Glomerular visceral epithelial cell (primary cell): ENCODE measurements around the gene CADPS.

ENCODE experiments used
- DNase-seq: peaks from one replicate; pipeline ENCODE4 v3.0.0-alpha.2; 2016; ENCODE audit errors: extremely low spot score

Gene CADPS

DNA sequence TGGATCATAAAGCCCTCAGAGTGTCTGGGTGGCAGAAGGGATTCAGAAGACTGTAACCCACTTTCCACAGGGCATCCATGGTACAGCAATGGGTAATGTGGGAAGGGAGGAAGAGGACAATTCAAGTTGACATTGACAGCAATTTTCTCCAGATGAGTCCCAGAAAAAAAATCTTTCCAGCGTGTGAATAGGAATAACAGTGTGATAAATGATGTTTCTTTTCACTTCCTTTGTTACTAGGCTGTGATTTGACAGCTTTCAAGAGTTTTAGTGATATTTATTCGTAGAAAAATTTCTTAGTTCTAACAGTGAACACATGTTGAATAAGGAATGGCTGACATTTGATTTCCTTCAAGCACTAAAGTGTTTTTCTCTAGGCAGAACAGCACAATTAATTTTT lies 186.4 kb downstream of the CADPS start:
- DNase-seq, result no peak

DNA sequence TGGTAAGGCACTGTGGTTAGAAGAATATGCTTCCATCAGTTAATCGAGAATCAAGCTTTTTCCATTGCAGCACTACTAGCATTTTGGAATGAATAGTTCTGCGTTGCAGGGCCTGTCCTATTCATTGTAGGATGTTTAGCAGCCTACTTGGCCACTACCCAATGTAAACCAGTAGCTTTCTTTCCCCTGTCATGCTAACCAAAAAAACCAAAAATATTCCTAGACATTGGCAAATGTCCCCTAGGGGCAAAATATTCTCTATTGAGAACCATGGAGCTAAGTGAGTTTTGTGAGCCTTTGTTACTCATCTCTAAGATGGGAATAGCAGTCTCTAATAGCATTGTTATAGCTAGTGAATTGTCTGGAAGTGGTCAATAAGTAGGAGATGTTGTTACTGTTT lies 187.2 kb downstream of the CADPS start:
- no peak for DNase-seq

DNA sequence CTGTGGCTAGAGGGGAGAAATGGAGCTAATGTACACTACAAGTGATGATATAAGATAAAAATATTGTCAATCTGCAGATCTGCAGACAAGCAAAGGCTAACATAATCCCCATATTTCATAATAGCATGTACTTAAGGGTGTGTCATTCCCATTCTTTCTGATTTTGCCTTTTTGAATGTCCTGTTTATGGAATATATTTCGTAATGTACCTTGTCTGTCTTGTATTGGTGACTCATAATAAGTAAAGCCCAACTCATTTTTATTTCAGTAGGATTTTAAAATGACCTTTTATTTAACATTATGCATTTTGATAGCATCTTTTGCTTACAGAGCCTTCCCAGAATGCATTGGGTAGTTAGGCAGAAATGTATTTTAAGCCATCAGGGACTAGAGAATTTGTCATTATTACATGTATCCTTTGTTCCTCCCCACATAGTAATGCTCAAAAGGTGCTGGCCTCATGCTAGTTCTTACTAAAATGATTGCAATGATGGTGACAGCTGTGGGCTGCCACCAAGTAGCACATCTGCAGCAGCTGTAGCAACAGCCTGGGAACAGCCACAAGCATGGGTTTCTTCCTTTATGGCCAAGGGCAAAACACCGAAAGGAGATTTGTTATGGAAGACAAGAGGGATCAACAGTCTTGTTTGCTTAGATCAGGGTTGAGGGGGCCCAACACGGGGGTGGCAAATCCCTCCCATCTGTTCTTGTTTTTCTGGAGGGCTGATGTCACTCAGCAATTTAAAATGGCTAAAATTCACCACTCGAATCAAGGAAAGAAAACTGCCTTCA lies 188.5 kb downstream of the CADPS start:
- DNase-seq, result no peak

DNA sequence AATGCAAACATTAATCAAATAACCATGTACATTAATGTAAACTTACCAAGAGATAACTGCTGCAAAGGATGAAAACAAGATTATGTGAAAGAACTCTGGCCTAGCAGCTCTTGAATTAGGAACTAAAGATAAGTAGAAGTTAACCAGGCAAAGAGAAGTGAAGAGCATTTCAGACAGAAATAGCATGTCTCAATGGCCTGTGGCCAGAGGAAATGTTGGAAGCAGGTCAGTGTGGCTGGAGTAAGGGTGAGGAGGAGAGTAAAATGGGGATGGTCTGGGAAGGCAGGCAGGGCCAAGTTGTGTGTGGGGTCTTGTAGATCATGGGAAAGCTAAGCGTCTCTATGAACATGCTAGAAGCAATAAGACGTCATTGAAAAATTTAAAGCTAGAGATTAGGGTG lies 192.4 kb downstream of the CADPS start:
- DNase-seq, result no peak

DNA sequence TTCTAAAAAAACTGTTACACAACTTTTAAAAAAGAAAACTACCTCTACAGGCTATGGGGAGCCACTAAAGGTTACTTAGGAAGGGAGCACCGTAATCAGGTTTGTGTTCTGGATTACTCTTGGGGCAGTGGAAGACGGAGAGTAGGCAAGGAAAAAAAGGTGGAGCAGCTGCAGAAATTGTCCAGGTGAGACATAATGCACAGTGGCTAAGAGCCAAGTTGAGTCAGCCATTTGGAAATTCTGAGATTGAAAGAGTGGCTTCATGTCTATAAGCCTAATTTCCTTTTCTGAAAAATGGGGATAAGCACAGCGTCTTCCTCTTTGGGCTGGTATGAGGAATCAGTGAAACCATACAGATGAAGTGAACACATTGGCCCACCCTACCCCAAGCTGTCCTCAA lies 195.2 kb downstream of the CADPS start:
- DNase-seq, result no peak

DNA sequence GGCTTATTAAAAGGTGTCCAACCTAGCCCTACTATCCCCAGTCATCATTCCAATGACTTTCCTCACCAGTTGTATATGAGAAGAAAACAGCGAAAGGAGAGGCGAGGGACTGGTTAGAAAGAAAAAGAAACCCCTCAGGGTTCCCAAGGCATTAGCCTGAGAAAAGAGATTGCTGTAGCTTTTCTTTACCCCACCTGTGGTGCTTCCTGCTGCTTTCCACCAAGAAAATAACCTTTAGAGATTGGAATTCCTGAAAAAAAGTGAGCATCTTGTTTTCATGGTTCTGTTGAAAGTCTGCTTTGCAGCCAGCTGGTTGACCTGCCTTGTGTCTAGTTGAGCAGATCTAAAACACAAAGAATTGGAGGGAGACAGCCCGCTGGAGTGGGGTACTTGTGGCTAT lies 196.4 kb downstream of the CADPS start:
- no peak for DNase-seq

DNA sequence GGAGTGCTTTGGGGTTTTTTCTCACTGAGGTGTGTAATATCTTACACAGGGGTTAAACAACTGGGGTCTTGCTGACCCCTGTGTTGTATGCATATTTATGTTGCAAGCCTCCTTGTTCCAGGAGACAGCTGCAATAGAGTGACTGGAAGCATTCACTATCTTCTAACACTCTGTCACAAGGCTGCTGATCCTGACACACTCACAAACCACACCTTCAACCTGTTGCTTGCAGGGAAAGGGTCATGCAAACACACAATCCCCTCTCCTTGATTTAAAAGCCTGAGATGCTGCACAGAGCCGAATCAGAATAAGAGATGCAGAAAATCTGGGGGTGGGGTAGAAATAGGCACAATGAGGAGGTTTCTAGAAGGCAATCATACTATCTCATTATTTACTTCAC lies 197.3 kb downstream of the CADPS start:
- no peak for DNase-seq

DNA sequence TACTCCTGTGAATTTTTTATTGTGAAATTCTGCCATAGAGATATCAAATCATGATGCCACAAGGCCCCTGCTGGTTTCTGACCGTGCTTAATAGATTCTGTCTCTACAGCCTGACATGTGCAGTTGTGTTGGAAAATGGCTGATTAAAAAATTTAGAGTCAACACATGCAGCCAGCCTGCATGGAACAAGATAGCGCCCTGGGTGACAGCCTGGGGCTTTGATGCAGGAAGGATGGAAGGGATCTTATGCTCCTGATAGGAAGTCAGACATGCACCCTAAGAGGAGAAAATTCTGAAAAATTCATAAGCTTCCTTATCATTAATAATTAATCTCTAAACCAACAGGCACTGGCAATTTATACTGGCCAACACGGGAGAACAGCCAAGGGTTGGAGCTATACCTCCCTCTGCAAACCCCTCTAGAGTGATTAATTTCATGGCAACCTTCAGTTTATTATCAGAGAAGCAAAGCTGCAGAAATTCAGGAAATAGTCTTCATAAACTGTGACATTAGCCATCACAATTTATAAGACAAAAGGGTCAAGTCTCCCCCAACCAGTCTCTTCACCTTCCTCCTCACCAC lies 198.4 kb downstream of the CADPS start:
- no peak for DNase-seq

DNA sequence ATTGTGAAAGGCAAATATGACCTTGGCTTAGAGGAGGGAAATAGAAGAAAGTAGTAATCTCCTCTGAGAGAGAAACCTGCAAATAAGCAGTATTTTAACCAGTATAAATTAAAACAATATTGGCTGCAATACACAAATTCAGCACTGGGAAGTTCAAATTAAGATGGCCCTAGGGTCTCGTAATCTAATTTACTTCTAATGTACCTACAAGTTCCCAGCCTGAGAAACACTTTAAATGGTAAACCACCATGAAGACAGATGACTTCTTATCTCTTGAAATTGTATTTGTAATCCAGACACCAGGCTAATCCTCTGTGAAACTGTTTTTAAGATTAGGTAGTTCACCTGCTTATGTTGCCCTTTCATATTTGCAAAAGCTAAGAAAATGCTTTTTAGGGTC lies 199.7 kb downstream of the CADPS start:
- DNase-seq, result no peak

DNA sequence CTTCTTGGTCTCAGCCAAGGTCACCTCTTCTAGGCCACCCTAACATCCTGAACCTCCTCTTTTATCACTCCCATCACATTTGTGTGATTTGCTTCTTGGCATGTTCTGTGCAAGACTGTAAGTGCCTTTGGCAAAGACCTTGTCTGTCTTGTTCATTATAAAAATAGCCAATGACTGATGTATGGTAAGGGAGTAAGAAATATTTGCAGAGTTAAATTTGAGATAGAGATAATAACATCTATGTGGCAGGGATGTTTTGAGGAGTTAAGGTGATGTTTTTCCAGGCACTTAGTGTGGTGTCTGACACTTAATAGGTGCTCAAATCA lies 202.3 kb downstream of the CADPS start:
- DNase-seq, result no peak

DNA sequence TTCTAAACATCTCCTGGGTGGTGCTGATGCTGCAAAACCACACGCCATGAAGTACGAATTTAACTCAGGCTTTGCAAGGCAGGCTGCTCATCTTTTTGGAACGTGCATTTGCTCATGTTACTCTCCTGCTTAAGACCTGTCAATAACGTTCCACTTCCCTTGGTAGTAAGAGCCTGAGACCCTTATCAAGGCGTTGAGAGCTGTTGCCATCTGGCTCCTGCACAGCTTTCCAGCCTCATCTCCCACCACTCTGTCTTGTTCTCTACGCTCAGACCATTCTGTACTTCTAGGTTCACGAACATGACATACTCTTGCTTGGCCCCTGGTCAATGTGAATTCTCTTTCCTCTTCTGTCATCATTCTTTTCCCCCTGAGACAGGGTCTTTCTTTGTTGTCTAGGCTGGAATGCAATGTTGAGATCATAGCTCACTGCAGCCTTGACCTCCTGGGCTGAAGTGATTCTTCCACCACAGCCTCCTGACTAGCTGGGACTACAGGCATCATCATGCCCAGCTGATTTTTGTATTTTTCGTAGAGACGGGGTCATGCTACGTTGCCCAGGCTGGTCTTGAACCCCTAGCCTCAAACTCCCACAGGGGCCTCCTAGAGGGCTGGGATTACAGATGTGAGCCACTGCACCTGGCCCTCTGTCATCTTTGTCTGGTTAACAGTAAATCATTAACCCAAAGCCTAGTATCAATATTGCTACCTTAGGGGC lies 202.8 kb downstream of the CADPS start:
- no peak for DNase-seq

DNA sequence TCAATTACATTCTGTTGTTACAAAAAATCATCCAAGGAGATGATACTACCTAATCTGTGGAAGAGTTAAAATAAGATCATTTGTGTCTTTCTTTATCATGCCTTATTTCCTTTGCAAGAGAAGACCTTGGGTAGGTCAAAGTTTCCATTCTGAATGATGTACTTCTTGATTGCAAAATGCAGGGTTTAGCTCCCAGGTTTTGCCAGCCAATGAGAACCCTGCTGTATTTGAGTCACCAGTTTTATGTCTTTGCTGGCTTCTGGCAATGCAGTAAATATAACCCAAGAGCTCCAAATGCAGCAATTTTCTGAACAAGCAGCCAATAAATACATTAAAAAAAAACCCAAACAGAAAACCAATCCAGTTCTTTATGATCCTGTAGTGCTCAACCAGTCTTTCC lies 204.9 kb downstream of the CADPS start:
- no peak for DNase-seq

DNA sequence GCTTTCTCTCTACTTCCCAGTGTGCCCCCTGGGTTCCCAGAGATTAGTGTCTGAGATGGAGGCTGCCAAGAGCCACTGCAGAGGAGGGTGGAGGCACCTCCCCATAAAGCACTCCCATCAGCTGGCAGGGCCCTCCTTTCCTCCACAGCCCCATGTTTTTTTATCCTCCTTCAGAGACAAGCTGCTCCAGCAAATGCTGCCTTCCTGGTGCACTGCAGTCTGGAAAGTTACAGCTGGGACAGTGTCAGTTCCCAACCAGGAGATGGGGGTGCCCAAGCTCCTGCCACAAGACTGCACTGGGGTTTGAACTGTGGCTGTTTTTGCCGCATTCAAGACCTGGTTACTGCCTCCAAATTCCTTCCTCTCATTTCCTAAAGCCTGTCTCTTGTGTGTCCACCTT lies 206.1 kb downstream of the CADPS start:
- DNase-seq, result no peak

DNA sequence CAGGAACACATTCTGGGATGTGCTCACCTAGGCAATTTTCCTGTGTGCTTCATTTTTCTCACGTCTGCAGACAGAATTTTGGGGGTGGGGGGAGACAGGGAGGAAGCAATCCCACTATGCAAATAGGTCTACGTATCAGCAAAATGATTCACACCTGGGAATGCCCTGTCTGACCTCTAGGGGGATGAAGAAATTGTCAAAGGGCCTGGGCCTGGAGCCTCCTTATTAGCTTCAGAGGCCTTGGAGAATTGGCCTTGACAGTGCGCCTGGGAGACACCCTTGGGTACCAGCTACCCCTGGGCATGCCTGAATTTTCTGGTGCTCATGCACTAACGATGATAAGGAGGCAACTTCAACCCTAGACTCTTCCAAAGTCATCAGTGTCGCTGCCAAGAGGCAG lies 207.5 kb downstream of the CADPS start:
- DNase-seq, result no peak

DNA sequence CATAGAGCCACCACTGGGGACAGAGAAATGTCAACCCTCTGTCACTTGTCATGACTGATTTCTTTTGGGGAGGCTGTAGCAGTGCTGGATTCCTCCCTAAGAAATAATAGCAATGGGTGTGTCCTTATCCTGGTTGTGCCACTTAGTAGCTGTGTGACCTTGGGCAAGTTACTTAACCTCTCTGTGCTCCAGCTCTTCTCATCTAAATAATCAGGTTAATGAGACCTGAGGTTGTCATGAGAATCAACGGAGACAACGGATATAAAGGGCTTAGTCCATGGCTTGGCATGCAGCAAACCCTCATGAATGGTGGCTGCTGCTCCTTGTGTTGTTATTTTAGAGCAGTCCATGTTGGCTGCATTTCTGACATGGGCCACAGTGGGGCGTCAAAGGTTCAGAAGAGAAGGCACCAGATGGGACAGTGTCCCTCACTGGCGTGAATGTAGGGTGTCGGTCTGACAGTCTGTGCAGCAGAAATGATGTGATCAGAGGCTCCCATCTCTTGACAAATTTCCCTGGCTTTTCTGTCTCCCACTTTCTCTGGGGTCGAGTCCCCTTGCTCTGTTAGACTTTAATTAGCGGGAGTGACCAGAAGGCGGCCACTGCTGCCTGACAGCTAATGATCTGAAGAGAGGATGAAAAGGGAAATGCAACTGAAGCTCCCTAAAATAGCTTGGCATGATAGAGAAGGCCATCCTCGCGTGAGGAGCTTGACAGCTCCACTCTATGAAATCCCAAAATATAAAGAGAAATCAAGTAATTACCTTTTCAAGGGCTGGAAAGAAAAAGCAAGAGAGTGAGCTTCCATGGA lies 209.4 kb downstream of the CADPS start:
- DNase-seq, result peak; percentile 29

DNA sequence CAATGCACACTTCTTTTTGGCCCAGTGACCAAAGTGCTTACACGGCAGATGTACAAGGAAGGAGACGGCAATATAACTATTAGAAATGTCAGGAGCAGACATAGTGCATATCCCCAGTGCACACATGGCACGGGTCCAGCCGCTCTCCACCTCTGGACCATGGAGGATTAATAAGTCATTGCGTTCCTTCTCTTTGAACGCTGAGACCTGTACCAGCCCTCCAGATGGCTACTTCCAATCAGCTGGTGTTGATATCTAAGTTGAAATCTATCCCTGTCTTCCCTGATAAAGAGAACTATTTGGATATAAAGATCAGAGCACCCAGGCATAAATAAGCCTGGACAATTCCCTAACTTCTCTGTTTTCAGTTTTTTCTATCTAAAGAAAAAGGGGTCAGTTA lies 212.5 kb downstream of the CADPS start:
- no peak for DNase-seq

DNA sequence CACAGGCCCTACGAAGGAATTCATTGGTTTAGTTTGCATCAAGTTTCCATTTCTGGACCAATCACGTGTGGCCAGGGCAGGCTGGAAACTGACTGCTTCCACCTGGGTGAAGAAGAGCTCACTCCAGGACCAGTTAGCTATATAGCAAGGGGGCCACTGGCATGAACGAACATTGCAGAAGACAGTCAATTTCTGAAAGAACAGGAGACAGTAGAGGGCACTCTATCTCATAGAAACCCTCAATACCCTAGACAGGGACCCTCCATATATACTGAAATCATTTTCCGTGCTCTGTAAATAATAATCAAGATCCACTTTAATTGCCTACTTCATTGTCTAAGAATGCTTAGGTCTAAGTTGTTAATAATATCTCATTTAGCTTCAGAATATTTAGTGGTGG lies 215.6 kb downstream of the CADPS start:
- DNase-seq, result no peak

DNA sequence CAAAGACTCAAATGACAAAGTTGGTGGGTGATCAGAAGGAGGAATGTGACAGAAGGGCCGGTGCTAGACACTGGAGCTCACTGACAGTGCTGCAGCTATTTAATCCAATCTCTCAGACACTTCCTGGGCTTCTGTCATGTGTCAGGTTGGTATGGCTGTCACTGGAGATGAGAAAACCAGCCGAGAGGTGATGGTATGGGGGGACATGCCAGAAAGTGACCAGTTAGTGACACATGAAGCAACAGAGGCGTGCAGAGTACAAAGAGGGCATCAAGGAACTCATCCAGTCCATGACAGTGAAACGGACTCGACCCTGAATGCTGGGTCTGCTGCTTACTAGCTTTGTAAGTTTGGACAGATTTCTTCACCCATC lies 219.5 kb downstream of the CADPS start:
- no peak for DNase-seq

DNA sequence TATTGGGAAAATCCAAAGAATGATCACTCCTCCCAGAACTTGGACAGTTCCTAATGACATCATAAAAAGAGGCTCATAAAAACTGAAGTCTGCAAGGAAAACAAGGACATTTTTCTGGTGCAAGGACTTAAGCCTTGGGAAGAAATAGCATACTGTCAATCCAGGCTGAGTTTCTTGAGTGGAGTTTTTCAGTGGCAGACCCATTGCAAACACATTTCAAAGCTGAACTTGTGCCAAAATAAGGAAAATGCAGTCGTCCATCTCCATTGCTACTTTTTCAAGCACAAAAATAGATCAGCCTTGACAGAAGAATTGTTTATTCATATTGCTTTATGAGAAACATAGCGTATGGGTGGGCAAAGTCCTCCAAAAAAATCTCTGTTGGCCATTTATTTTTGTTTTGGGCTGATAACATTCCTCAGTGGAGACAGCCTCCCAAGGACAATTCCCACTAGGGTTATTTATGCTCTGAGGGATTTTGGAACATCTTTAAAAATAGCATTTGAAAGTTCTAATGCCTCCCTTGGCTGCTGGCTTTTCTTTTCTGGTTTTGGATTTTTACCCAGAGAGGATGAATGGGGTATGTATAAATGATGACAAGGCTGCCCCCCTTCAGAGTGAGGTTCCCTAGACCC lies 220.0 kb downstream of the CADPS start:
- DNase-seq, result no peak

DNA sequence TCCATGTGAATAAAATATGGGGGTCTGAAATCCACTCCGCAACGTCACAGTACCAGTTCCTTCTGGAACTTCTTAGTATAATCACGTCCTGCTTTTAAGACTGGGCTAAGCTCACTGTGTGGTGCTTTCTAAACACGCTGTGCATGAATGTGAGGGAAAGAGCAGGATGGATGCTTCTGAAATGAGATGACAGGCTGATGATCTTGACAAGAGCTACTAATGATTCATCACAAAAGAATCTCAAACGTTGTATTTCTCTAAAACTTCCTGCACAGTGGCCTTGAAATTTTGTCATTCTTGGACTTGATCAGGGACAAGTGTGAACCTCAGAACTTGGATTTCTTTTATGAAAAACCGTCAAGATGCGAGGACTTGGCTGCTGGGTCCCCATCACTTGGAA lies 221.4 kb downstream of the CADPS start:
- DNase-seq, result no peak

DNA sequence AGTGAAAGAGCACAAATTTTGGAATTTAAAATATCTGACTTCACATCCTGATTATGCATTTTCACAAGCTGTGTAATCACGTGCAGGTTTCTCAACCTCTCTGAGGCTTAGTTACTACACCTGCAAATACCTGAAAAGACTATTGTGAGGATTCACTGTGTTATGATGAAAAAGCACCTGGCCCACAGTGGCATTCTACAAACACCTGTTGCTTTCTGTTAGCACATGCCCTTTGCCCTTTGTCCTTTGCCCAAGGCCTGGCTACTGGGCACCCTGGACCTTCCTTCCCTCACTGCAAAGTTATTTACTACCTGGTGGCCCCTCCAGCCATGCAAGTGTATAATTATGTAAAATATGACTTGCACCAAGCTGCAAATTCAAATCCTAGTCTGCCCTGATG lies 227.5 kb downstream of the CADPS start:
- DNase-seq, result no peak

DNA sequence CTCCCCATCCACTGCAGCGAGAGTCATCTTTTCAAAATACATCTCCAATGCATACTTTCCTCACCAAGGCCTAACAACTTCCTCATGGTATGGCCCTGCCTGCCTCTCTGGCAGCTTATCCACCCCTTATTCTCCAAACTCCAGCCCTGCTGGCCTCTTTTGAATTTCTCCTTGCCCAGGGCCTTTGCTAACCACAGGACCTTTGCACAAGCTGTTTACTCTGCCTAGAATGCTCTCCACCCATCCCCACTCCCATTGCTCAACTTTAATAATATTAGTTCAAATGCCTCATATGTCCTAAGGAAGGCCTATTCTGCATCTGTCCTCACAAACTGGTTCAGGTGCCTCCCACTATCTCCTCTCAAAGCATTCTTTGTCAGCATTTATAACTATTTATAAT lies 230.7 kb downstream of the CADPS start:
- DNase-seq, result no peak
